Astrocyte of the spinal cord (primary cell): Measurements from ENCODE around the gene KRT27.

Experiments
- DNase-seq: peaks from one replicate; pipeline ENCODE4 v3.0.0; 2011; ENCODE audit warnings: low read depth, low spot score
- H3K4me3 ChIP-seq: 2 replicates; pipeline ENCODE4 v1.5.1; 2011; ENCODE audit warnings: low read depth, mild to moderate bottlenecking, low read length, moderate library complexity
- in situ Hi-C: cut with HindIII; loops from 2 replicates; pipeline ENCODE4 v1.10.0; 2017; ENCODE audit warnings: low sequenced_read_pairs
- TF ChIP-seq, protein P1 (sequence below): IDR thresholded peaks from 2 replicates; pipeline ENCODE4 v1.5.1; 2012; ENCODE audit warnings: low read depth, mild to moderate bottlenecking, low read length, inconsistent platforms

The KRT27 gene

DNA sequence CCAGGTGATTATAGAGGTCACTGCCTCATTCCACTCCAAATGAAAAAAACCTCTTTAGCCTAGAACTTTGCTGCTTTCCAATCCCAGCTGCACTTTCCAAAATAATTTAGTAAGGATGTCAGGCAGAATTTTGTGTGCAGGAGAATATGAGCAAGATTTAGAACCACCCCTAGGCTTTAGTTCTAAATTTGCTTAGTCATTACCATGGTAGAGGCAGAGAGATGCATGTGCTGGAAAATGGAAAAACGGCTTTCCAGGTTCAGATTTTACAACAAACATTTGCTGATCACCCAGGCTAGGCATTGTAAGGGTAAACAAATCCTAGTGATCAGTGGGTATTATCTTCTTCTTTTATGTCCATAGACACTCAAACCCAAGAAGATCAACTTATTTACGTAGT, 16.7 kb downstream of the KRT27 start:
- in situ Hi-C loops: no loop called here
- no peak for DNase-seq
- TF ChIP-seq, protein P1, sequence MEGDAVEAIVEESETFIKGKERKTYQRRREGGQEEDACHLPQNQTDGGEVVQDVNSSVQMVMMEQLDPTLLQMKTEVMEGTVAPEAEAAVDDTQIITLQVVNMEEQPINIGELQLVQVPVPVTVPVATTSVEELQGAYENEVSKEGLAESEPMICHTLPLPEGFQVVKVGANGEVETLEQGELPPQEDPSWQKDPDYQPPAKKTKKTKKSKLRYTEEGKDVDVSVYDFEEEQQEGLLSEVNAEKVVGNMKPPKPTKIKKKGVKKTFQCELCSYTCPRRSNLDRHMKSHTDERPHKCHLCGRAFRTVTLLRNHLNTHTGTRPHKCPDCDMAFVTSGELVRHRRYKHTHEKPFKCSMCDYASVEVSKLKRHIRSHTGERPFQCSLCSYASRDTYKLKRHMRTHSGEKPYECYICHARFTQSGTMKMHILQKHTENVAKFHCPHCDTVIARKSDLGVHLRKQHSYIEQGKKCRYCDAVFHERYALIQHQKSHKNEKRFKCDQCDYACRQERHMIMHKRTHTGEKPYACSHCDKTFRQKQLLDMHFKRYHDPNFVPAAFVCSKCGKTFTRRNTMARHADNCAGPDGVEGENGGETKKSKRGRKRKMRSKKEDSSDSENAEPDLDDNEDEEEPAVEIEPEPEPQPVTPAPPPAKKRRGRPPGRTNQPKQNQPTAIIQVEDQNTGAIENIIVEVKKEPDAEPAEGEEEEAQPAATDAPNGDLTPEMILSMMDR: no peak
- H3K4me3 ChIP-seq: no peak overlapping the region

DNA sequence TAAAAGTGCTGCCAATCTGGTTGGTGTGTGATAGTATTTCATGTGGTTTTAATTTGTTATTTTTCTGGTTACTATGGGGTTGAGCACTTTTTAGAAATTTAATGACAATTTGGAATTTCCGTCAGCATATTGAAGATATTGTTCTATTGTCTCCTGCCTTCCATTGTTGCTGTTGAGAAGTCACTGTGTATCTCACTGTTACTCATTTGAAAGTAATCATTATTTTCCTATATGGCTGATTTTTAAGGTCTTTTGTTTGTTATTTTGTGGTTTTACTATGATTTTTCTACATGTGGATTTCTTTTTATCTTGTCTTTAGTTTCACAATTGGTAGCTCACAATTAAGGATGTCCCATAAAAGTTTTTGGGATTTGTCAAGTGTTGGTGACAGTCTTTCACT, 18.6 kb downstream of the KRT27 start:
- in situ Hi-C loops: no loop called here
- TF ChIP-seq, protein P1: no peak
- DNase-seq: no peak
- H3K4me3 ChIP-seq: no peak overlapping the region

DNA sequence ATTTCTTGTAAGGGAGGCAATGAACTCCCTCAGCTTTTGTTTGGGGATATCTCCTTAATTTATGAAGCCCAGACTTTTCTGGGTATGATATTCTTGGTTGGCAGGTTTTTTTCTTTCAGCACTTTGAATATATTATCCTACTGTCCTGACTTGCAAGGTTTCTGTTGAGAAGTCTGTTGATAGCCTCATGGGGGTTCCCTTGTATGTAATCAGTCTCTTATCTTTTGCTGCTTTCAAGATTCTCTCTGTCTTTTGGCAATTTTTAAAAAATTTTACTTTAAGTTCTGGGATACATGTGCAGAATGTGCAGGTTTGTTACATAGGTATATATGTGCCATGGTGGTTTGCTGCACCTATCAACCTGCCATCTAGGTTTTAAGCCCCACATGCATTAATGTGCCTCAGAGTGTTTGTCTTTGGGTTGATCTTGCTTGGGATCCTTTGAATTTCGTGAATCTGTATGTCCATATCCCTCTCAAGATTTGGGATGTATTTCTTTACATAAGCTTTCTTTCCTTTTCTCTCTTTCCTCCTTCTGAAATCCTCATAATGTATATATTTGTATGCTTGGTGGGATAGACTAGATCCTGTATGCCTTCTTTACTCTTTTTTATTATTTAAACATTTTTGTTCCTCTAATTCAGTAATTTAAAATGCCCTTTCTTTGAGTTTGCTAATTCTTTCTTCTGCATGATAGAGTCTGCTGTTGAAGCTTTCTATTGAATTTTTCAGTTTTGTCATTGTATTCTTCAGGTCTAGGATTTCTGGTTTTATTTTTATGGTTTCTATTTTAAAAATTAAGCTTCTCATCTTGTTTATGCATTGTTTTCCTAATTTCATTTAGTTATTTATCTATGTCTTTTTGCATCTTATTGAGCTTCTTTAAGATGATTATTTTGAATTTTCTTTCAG, 22.0 kb downstream of the KRT27 start:
- in situ Hi-C loops: no loop called here
- TF ChIP-seq, protein P1: no peak

DNA sequence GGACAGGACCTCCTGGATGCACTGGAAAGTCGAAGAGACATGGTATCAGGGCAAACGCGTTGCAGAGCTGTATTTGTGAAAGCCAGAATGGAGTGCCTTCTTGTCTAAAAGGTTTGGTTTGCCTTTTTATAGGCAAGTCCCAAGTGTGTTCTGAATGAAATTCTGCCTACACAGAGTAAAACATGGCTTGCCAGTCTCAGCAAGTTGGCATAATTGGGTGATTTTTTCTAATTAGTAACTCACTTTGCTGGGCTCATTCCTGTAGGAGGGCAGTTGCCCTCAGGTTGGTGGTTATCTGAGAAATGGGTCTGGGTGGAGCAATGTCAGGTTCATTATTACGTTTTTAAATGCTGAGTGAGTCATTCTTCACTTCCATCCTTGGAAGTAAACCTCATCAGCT, 27.1 kb downstream of the KRT27 start, which contains the start of gene KRT25:
TSS of gene KRT25 (minus strand) at position 101 of the 400 bp plus-strand sequence. CDS start at position 41, 60 bp downstream.
- no peak for DNase-seq
- H3K4me3 ChIP-seq: no peak within 1 kb of the TSS
- in situ Hi-C loops: no loop called here
- TF ChIP-seq, protein P1: no peak

More for the DNA sequence above, 22.0 kb downstream of the KRT27 start:
- no peak for DNase-seq
- H3K4me3 ChIP-seq: no peak overlapping the region

DNA sequence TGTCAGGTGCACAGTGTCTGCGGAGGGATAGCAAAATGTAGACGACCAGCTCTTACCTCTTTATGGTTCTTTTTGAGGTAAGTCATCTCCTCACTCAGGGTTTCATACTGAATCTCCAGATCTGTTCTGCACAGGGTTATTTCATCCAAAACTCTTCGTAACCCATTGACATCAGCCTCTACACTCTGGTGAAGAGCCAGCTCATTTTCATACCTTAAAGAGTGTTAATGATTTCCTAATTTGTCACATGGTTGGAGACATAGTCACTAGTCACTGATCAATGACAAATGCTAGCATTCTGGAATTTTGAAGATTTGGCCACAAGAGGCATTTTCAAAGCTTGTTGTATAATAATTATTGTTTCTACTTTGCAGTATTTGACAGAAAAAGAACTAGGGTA, 28.5 kb downstream of the KRT27 start:
- in situ Hi-C loops: no loop called here
- TF ChIP-seq, protein P1: no peak
- H3K4me3 ChIP-seq: no peak overlapping the region
- no peak for DNase-seq

DNA sequence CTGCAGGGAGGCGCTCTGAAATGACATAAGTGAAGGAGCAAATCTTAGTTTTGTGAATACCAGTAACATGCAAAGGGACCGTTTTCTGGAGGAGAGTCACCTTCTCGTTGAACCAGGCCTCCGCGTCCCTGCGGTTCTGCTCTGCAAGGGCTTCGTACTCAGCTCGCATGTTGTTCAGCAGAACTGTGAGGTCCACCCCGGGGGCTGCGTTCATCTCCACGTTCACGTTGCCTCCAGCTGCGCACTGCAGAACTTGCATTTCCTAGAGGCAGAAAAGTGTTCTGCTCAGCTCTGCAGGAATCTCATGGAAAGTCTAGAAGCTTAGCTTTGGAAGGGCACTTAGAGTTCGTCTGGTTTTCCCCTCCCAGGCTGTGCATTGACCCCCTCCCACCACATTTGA, 31.3 kb downstream of the KRT27 start:
- no peak overlapping the region for H3K4me3 ChIP-seq
- in situ Hi-C loops: no loop called here
- TF ChIP-seq, protein P1: no peak
- DNase-seq: no peak
